Ovary (tissue), 3 donors: ENCODE data around the gene OR10D3.

Experiments
- POLR2A ChIP-seq: fragments of 450-650 bp; IDR thresholded peaks from one replicate; pipeline ENCODE4 v1.6.1; 2017; ENCODE audit warnings: antibody characterized with exemption, mild to moderate bottlenecking, moderate library complexity
- TF ChIP-seq, protein P1 (sequence below), 3 donors: fragments of 450-650 bp in 2 of 3; fragments of 200-600 bp in 1 of 3; IDR thresholded peaks; one replicate each; pipeline versions ENCODE4 v1.5.1 to v1.8.0; 2016 to 2022; ENCODE audit warnings: antibody characterized with exemption in 3 of 3, mild to moderate bottlenecking in 1 of 3
- donor health status: DM: no; HTN: no; CAD: no.

DNA sequence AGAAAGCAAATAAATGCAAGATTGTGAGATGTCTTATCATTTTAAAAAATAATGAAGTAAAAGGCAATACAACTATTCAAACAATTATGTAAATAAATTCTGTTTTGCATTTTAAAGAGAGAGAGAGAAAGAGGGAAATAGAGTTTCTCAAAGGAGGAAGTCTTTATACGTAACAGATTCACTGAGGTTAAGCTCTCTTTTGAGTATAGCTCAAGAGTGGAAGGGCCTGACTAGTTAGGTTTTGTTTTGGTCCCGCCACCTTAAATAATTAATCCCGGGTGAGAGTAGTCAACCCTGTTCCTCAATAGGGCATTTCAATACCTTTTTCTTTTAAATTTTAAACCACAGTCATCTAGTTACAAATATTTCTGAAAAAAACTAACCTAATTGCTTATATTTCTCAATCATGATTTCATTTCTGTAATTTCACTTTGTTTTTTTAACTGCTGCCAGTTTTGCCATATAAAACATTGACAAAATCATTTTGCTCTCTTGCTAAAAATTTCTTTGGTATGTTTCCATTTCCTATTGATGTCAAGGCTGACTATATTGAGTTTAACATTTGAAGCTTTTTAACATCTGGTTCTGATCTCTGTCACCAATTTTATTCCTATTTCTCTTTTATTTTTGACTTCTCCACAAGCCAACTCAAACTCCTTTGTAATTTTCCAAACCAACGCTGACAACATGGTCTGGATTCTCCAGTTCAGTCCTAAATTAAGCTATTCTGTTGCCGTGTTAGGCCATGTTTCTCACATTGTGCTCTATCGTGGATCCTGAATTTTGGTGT lies 10.3 kb downstream of the OR10D3 start:
- TF ChIP-seq, protein P1, sequence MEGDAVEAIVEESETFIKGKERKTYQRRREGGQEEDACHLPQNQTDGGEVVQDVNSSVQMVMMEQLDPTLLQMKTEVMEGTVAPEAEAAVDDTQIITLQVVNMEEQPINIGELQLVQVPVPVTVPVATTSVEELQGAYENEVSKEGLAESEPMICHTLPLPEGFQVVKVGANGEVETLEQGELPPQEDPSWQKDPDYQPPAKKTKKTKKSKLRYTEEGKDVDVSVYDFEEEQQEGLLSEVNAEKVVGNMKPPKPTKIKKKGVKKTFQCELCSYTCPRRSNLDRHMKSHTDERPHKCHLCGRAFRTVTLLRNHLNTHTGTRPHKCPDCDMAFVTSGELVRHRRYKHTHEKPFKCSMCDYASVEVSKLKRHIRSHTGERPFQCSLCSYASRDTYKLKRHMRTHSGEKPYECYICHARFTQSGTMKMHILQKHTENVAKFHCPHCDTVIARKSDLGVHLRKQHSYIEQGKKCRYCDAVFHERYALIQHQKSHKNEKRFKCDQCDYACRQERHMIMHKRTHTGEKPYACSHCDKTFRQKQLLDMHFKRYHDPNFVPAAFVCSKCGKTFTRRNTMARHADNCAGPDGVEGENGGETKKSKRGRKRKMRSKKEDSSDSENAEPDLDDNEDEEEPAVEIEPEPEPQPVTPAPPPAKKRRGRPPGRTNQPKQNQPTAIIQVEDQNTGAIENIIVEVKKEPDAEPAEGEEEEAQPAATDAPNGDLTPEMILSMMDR (IDR thresholded peaks at IDR 0.05), result no peak
- TF ChIP-seq POLR2A, result no peak
